Measurements from ENCODE around the gene PPP2R5A. TPM values are rescaled to one million over a fixed set of nuclear protein-coding genes. Genes with fewer than 3 reads are reported as not detected.
A peak's percentile ranks its signal among the peaks of the same experiment; 100 is the strongest.
"Not testable (repeated sequence)": the region's sequence is repeated elsewhere in the genome, so short reads cannot be mapped to it uniquely, and the experiment has no call there.

PPP2R5A gene
- total RNA-seq, 1 donor from 2014 or later: 37.6 TPM

- DNase-seq (ENCODE audit: low spot score): no peak
- ATAC-seq: no peak
Observed at GRCh38 chr1:212267017-212267416, 18.2 kb upstream of the PPP2R5A start.

- ATAC-seq (no peak), DNase-seq (ENCODE audit: low spot score) (no peak)
Observed at GRCh38 chr1:212267460-212267859, 17.8 kb upstream of the PPP2R5A start.

GRCh38 chr1:212269306-212269705 is 15.9 kb upstream of the PPP2R5A start:
- DNase-seq (ENCODE audit: low spot score) (no peak), ATAC-seq (no peak)

DNA sequence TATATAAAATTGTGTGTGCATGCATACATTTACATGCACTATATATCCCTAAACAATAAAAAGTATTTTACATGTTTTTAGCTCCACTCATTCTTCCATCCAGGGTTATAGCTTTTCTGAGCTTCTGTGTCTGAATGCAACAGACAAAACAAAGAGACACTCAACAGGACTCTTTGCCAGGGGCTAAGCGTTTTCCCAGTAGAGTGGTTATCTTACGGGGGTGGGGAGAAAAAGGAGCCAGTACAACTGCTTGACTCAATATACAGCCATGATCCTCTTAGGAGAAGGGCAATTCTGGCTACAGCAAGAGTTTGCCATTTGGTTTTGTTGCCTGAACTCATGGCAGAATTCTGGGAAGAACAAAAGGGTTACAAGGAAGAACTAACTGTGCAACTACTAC is 14.6 kb upstream of the PPP2R5A start:
- ATAC-seq (no peak), DNase-seq (ENCODE audit: low spot score) (no peak)

- ATAC-seq (peak; percentile 72), DNase-seq (ENCODE audit: low spot score) (no peak)
Observed at GRCh38 chr1:212271234-212271633, 14.0 kb upstream of the PPP2R5A start.

DNA sequence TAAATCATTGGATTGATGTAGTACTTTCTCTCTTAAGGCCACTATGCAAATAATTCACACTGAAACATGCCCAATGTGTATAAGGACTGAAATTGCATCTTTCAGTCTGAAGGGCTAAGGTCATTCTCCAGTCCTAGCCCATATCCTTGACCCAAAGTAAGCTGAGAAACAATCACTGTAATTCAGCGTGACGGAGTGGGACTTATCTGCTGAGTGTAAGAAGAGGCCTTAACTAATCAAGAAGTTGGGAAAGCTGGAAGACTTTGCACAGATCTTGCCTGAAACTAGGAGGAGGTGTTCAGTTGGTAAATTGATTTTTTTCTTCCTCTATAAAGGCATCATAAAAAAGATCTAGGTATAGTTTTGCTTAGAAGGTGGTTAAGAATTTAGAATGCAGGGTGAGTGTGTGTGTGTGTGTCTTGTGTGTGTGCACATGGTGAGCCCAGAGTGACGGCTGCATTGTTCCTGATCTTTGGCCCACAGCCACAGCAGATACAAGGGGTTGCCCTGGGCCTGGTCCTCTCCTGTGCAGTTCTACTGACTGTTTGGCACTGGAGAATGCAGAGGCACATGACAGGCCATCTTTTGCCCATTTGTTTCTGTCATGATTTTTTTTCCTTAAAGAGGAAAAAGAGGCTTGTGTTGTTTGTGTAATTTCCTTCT is 13.3 kb upstream of the PPP2R5A start:
- DNase-seq (ENCODE audit: low spot score): no peak
- ATAC-seq: peak; percentile 29

GRCh38 chr1:212281590-212281989 is 3.6 kb upstream of the PPP2R5A start:
- DNase-seq (ENCODE audit: low spot score) (no peak), ATAC-seq (no peak)

DNA sequence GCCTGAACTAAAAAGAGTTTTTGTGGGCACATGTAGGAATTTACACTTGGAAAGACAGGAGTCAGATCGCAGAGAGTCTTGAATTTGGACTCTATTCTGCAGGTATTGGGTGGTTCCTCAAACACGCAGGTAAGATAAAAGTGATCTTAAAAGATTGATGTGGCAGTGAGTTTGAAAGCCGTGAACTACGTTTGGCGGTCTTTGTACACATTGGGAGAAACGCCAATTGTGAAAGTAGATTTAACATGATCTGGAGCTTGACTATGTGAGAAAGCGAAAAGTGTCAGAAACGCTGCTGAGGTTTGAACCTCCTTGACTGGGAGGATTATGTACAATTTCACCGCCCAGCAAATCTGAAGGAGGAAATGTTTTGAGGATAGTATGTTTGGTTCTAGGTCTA is 1.5 kb upstream of the PPP2R5A start:
- ATAC-seq: no peak

GRCh38 chr1:212284332-212284743 is 872 bp upstream of the PPP2R5A start:
- DNase-seq (ENCODE audit: low spot score): no peak
- ATAC-seq: no peak

More for the DNA sequence above, 1.5 kb upstream of the PPP2R5A start:
- DNase-seq (ENCODE audit: low spot score): no peak

DNA sequence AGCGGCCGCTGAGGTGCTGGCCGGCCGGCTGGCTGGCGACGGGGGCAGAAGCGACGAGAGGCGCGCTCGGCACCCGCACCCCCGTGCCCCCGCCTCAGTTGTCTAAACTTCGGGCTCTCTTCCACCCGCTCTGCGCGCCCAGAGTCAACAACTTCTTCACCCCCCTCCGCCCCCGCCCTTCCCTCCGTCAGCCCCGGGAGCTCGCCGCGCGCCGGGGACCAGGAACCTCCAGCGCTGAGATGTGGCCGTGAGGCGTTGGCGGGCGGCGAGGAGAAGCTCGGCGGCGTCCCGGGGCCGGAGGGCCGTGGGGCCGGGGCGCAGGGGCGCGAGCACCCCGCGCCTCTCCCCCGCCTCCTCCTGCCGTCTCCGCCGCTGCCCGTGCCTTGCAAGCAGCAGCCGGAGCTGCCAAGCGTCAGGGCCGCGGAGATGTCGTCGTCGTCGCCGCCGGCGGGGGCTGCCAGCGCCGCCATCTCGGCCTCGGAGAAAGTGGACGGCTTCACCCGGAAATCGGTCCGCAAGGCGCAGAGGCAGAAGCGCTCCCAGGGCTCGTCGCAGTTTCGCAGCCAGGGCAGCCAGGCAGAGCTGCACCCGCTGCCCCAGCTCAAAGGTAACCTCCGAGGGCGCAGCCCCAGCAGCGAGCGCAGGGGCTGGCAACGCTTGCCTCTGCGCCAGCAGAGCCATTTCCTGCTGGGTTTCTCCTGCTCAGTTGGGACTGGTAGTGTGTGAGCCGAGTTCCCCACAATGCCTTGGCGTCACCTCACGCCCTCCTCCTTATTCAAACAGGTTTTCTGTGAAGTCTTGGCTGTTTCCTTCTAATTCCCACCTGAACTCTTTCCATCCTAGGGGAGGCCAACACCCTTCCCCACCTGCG is 710 bp downstream of the PPP2R5A start:
- peak; percentile 40 for ATAC-seq

DNA sequence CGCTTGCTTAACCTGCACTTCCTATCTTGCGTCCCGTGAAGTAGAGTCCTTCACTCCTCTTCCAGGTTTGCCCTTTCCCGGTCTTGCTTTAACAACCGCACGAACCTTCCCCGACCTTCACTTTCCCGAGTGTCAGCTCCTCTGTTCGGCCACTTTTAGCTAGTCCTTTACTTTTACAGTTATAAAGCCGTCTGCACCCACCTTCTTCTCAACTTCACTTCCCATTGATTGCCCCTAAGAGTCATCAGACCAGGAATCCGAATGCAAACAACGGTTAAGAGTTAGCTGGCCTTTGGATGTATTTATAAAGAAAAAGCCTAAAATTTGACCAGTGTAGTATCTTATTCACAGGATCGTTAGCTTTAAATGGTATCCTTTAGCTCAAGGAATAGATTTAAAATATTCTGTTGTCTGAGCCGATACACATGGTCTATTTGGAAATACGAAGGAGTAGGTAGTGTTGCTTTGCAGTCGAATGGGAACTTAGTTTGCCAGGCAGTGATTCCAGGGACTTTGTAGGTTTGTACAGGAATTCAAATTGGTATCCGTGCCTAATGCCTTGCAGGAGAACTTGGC is 1.4 kb downstream of the PPP2R5A start:
- ATAC-seq: peak; percentile 0
- DNase-seq (ENCODE audit: low spot score): no peak

More for the DNA sequence above, 710 bp downstream of the PPP2R5A start:
- DNase-seq (ENCODE audit: low spot score): peak; percentile 76

- no peak for DNase-seq (ENCODE audit: low spot score)
- ATAC-seq: no peak
Observed at GRCh38 chr1:212287261-212287895, 2.2 kb downstream of the PPP2R5A start.

DNA sequence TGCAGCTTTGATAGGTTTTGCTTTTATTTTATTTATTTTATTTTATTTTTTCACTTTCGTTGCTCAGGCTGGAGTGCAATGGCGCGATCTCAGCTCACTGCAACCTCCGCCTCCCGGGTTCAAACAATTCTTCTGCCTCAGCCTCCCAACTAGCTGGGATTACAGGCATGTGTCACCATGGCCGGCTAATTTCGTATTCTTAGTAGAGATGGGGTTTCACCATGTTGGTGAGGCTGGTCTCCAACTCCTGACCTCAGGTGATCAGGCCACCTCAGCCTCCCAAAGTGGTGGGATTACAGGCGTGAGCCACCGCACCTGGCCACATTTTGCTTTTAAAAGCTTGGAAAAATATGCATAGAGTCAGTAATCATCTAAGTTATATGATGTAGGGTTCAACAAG is 2.8 kb downstream of the PPP2R5A start:
- ATAC-seq; DNase-seq (ENCODE audit: low spot score): not testable (repeated sequence)

GRCh38 chr1:212288615-212289014 is 3.4 kb downstream of the PPP2R5A start:
- no peak for ATAC-seq
- DNase-seq (ENCODE audit: low spot score): no peak

DNA sequence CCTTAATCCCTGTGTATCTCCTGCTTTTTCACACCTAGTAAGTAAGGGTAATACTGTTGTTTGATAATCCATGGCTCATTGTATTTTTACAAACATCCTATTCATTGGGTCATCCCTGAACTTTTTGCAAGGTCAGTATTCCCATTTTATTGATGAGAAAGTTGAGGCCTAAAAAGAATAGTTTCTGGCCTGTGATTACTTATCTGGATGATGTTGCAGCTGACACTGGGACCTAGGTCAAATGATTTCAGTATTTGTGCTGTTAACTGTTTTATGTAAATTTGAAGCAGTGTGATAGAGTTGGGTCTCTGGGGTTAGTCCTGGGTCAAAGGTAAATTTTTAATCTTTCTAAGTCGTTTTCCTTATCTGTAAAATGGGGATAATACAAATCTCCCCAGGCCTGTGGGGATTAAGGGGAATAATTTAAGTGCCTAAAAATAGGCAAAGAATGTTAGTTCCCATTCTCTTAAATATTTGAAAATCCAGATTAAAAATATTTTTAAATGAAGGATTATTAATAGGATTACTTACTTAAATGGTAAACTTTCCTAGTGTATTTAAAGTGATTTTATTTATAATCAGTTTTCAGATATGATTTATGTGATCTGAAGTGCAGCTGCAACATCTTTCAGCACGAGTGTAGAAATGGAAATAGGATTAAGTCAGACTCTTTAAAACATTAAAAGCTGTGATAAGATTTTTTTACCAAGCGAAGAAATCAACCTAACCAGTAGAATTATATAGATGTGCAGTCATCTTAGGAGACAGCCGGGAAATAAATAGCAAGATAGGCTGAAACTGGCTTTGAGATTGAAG is 4.3 kb downstream of the PPP2R5A start:
- DNase-seq (ENCODE audit: low spot score) (no peak), ATAC-seq (no peak)

- ATAC-seq: no peak
Observed at GRCh38 chr1:212290608-212291007, 5.4 kb downstream of the PPP2R5A start.

GRCh38 chr1:212291505-212292134 is 6.4 kb downstream of the PPP2R5A start:
- DNase-seq (ENCODE audit: low spot score) (no peak), ATAC-seq (peak; percentile 78)

More at GRCh38 chr1:212290608-212291007, 5.4 kb downstream of the PPP2R5A start:
- no peak for DNase-seq (ENCODE audit: low spot score)

- ATAC-seq (no peak), DNase-seq (ENCODE audit: low spot score) (no peak)
Observed at GRCh38 chr1:212292250-212293105, 7.3 kb downstream of the PPP2R5A start.

DNA sequence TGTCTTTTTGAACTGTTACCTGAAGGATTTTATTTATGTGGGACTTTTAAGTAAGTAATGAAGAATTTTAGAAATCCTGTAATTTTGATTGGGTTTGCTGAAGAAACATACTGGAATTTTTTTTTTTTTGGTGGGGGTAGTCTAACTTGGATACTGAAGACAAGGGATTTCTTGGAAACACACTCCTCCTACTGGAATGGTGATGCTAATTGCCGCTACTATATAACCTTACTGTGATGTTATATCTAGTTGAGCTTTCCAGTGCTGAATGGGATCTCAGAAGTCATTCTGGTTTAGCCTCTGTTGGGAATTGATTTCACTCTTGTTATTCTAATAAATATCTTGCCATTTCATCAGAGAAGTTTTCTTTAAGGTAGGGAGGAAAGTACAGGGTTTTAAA is 8.4 kb downstream of the PPP2R5A start:
- ATAC-seq: peak; percentile 54

More for the DNA sequence above, 8.4 kb downstream of the PPP2R5A start:
- DNase-seq (ENCODE audit: low spot score): no peak
